GM12878 (cell line): ENCODE data around the gene MEIOB. TPM values are rescaled to one million over a fixed set of nuclear protein-coding genes. Genes with fewer than 3 reads are reported as not detected.

ENCODE experiments used
- ATAC-seq: fragments of 200-7000 bp; cut with Tn5 transposase; 3 replicates; pipeline ENCODE4 v1.9.1; 2020; ENCODE audit warnings: mild to moderate bottlenecking, moderate library complexity
- BruUV-seq: library from RNA; stranded (reverse); fragments of 400-500 nt; replicated peaks from 2 replicates; lab custom pipeline; 2021; lab: Mats Ljungman, UMichigan
- CTCF ChIA-PET: fragments of 300-600 bp; sonication (Branson Sonifier 250); formaldehyde crosslinking; extraction: SDS; loops from one replicate; lab custom pipeline; 2021; ENCODE audit warnings: inconsistent platforms; lab: Yijun Ruan, JAX
- POLR2A ChIA-PET: fragments of 350-600 bp; formaldehyde crosslinking; extraction: SDS; loops from one replicate; lab custom pipeline; 2021; ENCODE audit warnings: inconsistent platforms; lab: Charles Lee
- RAD21 ChIA-PET: fragments of 300-600 bp; sonication (Branson Sonifier 250); formaldehyde crosslinking; loops from one replicate; lab custom pipeline; 2023; ENCODE audit warnings: antibody characterized with exemption; ENCODE audit not compliant: unreplicated experiment; lab: Charles Lee
- SMC1A ChIA-PET: fragments of 300-600 bp; sonication (Branson Sonifier 250); formaldehyde crosslinking; loops from one replicate; lab custom pipeline; 2023; ENCODE audit not compliant: unreplicated experiment, uncharacterized antibody; lab: Charles Lee
- DNase-seq: peaks from one replicate; pipeline ENCODE4 v3.0.0-alpha.2; 2011; ENCODE audit warnings: low read depth, low spot score
- FAIRE-seq: peaks from 3 replicates; lab custom pipeline; 2011; peaks lifted over from hg19 to GRCh38; lab: Jason Lieb, UNC
- H2AFZ ChIP-seq: 2 replicates; pipeline ENCODE4 v1.6.0; 2011; ENCODE audit warnings: low read depth, low read length, control low read depth; ENCODE audit not compliant: control insufficient read depth
- H3K27ac ChIP-seq: 2 replicates; pipeline ENCODE4 v1.5.1; 2011; ENCODE audit warnings: control low read depth; ENCODE audit not compliant: control insufficient read depth, insufficient read depth
- H3K27me3 ChIP-seq, 2 experiments: replicated peaks in 1 of 2; 2 replicates each; pipeline versions ENCODE4 v1.6.0 to v1.6.1; 2011; ENCODE audit warnings: low read length in 1 of 2; ENCODE audit not compliant: control insufficient read depth in 2 of 2, insufficient read depth in 2 of 2
- H3K36me3 ChIP-seq, 2 experiments: 2 replicates each; pipeline ENCODE4 v1.5.1; 2011; ENCODE audit warnings: low read length in 1 of 2; ENCODE audit not compliant: control insufficient read depth in 2 of 2, insufficient read depth in 2 of 2
- H3K4me1 ChIP-seq: 2 replicates; pipeline ENCODE4 v1.6.1; 2011; ENCODE audit warnings: mild to moderate bottlenecking, low read length, moderate library complexity, mixed read lengths; ENCODE audit not compliant: control insufficient read depth, insufficient read depth
- H3K4me2 ChIP-seq: 2 replicates; pipeline ENCODE4 v1.6.0; 2011; ENCODE audit warnings: control low read depth; ENCODE audit not compliant: control insufficient read depth, insufficient read depth
- H3K4me3 ChIP-seq: fragments of 200-600 bp; sonication (generic); 2 replicates; pipeline ENCODE4 v1.5.1; 2016
- H3K79me2 ChIP-seq: 2 replicates; pipeline ENCODE4 v1.6.0; 2011; ENCODE audit warnings: low read length; ENCODE audit not compliant: control insufficient read depth, insufficient read depth
- H3K9ac ChIP-seq: 2 replicates; pipeline ENCODE4 v1.8.0; 2011; ENCODE audit warnings: low read length, control low read depth, mixed read lengths; ENCODE audit not compliant: control insufficient read depth, insufficient read depth
- H3K9me3 ChIP-seq: replicated peaks from 3 replicates; pipeline ENCODE4 v1.5.1; 2011; ENCODE audit warnings: mild to moderate bottlenecking, low read length; ENCODE audit not compliant: control insufficient read depth, insufficient read depth
- H4K20me1 ChIP-seq: 2 replicates; pipeline ENCODE4 v1.6.0; 2011; ENCODE audit not compliant: control insufficient read depth, insufficient read depth
- BCLAF1 ChIP-seq: fragments of 450-650 bp; IDR thresholded peaks from 2 replicates; pipeline ENCODE4 v1.6.1; 2017; ENCODE audit warnings: antibody characterized with exemption, mild to moderate bottlenecking, moderate library complexity
- BHLHE40 ChIP-seq, 2 experiments: fragments of 450-650 bp in 1 of 2; IDR thresholded peaks; 2 replicates each; pipeline ENCODE4 v1.6.1; 2011 to 2017; ENCODE audit warnings: low read depth in 2 of 2, borderline replicate concordance in 1 of 2, improper control_type of control experiment in 1 of 2, low read length in 1 of 2, mild to moderate bottlenecking in 1 of 2
- CBX5 ChIP-seq: sonication (generic); IDR thresholded peaks from 2 replicates; pipeline ENCODE4 v1.6.1; 2016; ENCODE audit warnings: low read depth, moderate library complexity, mild to moderate bottlenecking, inconsistent platforms
- EP300 ChIP-seq, 2 experiments: fragments of 150-350 bp in 1 of 2; IDR thresholded peaks; 2 replicates each; pipeline ENCODE4 v1.6.1; 2011 to 2012; ENCODE audit warnings: low read depth in 2 of 2, low read length in 2 of 2, borderline replicate concordance in 1 of 2, improper control_type of control experiment in 1 of 2, inconsistent platforms in 1 of 2; ENCODE audit not compliant: control insufficient read depth in 1 of 2
- HCFC1 ChIP-seq: fragments of 150-350 bp; IDR thresholded peaks from 2 replicates; pipeline ENCODE4 v1.6.1; 2014; ENCODE audit warnings: low read length
- IRF3 ChIP-seq: fragments of 450-650 bp; IDR thresholded peaks from 2 replicates; pipeline ENCODE4 v1.6.1; 2014; ENCODE audit warnings: mild to moderate bottlenecking
- MTA3 ChIP-seq: IDR thresholded peaks from 2 replicates; pipeline ENCODE4 v1.6.1; 2012; ENCODE audit warnings: low read length, inconsistent platforms, borderline replicate concordance
- RUNX3 ChIP-seq: IDR thresholded peaks from 2 replicates; pipeline ENCODE4 v1.6.1; 2012; ENCODE audit warnings: low read length, inconsistent platforms
- ZNF217 ChIP-seq: fragments of 450-650 bp; IDR thresholded peaks from 2 replicates; pipeline ENCODE4 v1.6.1; 2017; ENCODE audit warnings: antibody characterized with exemption, mild to moderate bottlenecking
- WGBS: methylation state at CpG from one replicate; pipeline ENCODE4 v1.1.6; 2016; ENCODE audit warnings: low lambda C conversion rate; ENCODE audit not compliant: insufficient replicate concordance, insufficient coverage; ENCODE audit errors: missing lambda C conversion rate; 5-methylcytosine and 5-hydroxymethylcytosine counted together
- in situ Hi-C: fragments of 300-500 bp; cut with MboI; formaldehyde crosslinking; loops from 9 replicates; pipeline ENCODE4 v1.14.3; 2018; ENCODE audit warnings: mixed read lengths
- intact Hi-C: fragments of 100-400 bp; cut with micrococcal nuclease; formaldehyde crosslinking; loops from one replicate; pipeline ENCODE4 v1.14.2; 2022; ENCODE audit not compliant: unreplicated experiment
- polyA plus RNA-seq, 11 experiments: library from polyadenylated mRNA; depleted of rRNA in 4 of 11; unstranded in 6 of 11; stranded (reverse) in 5 of 11; fragments of >200 nt; fragmentation: Nextera tagmentation in 4 of 11; fragmentation: Illumina TruSeq in 1 of 11; extraction: Ambion mirVana in 4 of 11; extraction: Trizol in 1 of 11; gene quantifications; 1 replicate in 1 of 11; 2 replicates in 10 of 11; pipeline versions ENCODE4 v1.2.1 to v1.2.3, GENCODE V29; 2011 to 2016; ENCODE audit warnings: inconsistent platforms in 2 of 11, missing spikeins in 2 of 11, low read depth in 1 of 11
- total RNA-seq, 4 experiments: library from RNA; depleted of rRNA in 3 of 4; stranded (reverse); fragments of >200 nt in 3 of 4; fragmentation: Illumina TruSeq in 1 of 4; extraction: Trizol in 1 of 4; gene quantifications; 2 replicates each; pipeline versions ENCODE4 v1.2.1 to v1.2.3, GENCODE V29; 2013 to 2021

Gene MEIOB
- total and polyA plus RNA-seq, 10 of the 15 experiments (the other 5 are each of a cell fraction or from before 2014, with no cell fraction given): 0.04 to 0.26 (median 0.09) TPM; not detected in 5

- TF ChIP-seq CBX5 (no peak), EP300 (IDR thresholded peaks at IDR 0.05; ENCODE audit: borderline replicate concordance in 1 of 2, control insufficient read depth in 1 of 2, low read depth in 2 of 2, low read length in 2 of 2) (no peak), IRF3 (no peak)
- TF ChIP-seq, all 136 proteins: peak for 0
Measured at GRCh38 chr16:1915732-1916639, 44.0 kb upstream of the MEIOB start (continued).

GRCh38 chr16:1914988-1915387 lies 43.0 kb upstream of the MEIOB start:
- ATAC-seq: no peak
- Histone ChIP-seq H3K79me2 (no peaks in the 10 kb centered on the region), H3K4me3 (no peak overlapping the region), H3K9ac (no peak overlapping the region), H3K4me2 (no peak overlapping the region)
- ChIA-PET RAD21 (no interaction called here), SMC1A (no interaction called here), POLR2A (no interaction called here)
- BruUV-seq: no TSS peak
- FAIRE-seq: no peak
- no peak for DNase-seq
- whole genome bisulfite sequencing: 5% methylated on average over 8 of the region's 8 CpGs
- TF ChIP-seq BHLHE40 (IDR thresholded peaks at IDR 0.05; ENCODE audit: borderline replicate concordance in 1 of 2, low read depth in 2 of 2, low read length in 1 of 2) (no peak), MTA3 (no peak), BCLAF1 (no peak), ZNF217 (no peak), HCFC1 (no peak), RUNX3 (no peak)
- TF ChIP-seq, all 136 proteins: peak for 0
- no peaks in the 10 kb centered on the region for H3K9me3 ChIP-seq
- no peaks in the 10 kb centered on the region for H3K4me1 ChIP-seq
- no peak overlapping the region for H2AFZ ChIP-seq
- H3K36me3 ChIP-seq: no peaks in the 10 kb centered on the region
- H4K20me1 ChIP-seq: no peaks in the 10 kb centered on the region
- H3K27me3 ChIP-seq: peaks cover 6 to 7% of the 10 kb centered on the region in 2 experiments; a peak in 3 of 4 replicates
- in situ Hi-C loops: no loop called here
- H3K27ac ChIP-seq: no peak overlapping the region
- intact Hi-C loops: no loop called here
- CTCF ChIA-PET: interaction anchor here (2.3 kb wide), 1 partner anchor 14 kb away, joined by 6 read pairs; no protein-coding TSS in a partner anchor
